Measurements from ENCODE around the gene CD82.

Gene CD82

DNA sequence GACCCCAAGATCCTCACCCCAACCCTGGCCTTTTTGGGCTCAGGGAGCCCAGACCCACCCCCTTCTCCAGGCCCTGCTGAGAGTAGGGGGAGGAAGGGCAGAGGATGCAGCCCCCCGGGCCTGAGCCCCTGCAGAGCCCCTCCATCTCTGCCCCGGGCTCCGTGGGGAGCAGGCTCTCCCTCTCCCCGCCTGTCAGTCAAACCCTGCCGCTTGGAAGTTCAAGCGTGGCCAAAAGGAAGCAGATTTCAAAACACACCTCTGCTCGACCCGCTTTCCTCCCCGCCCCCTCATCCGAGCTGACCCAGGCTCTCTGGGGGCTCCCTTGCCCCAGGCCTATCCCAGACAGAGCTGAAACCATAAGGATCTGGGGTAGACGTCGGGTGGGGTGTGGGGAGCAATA is 39.0 kb upstream of the CD82 start:
- H3K27me3 ChIP-seq (ENCODE audit: insufficient read depth, low read length), result no peaks in the 10 kb centered on the region
- H3K36me3 ChIP-seq (ENCODE audit: insufficient read depth, low read depth, low read length), result no peaks in the 10 kb centered on the region
- H3K9ac ChIP-seq (ENCODE audit: low read depth, low read length), result no peak overlapping the region
- no peaks in the 10 kb centered on the region for H3K4me1 ChIP-seq (ENCODE audit: insufficient read depth, low read length)
- H3K27ac ChIP-seq (ENCODE audit: low read length), result no peak overlapping the region
- no peak overlapping the region for H3K4me3 ChIP-seq (ENCODE audit: low read length)
- H3K9me3 ChIP-seq (ENCODE audit: insufficient read depth, low read depth, low read length), result no peaks in the 10 kb centered on the region

DNA sequence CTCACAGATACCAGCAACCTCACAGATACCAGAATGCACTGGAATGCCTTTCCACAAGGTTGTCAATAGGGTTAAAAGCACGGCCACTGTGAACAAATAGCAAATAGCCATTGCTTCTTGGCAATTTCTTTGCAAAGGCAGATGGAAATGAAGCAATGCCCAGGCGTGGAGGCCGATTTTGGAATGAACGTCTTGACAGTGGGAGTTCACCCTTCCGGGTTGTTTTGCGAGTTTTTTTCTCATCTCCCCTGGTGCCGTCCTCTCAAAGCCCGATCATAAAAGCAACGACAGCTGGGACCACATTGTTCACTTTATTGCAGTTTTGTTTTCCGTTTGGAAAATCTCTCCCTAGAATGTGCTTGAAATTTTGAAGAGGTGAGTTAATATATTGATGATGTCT is 38.0 kb upstream of the CD82 start:
- no peak overlapping the region for H3K27ac ChIP-seq (ENCODE audit: low read length)
- H3K4me3 ChIP-seq (ENCODE audit: low read length), result no peak overlapping the region
- H3K4me1 ChIP-seq (ENCODE audit: insufficient read depth, low read length), result no peaks in the 10 kb centered on the region
- no peaks in the 10 kb centered on the region for H3K9me3 ChIP-seq (ENCODE audit: insufficient read depth, low read depth, low read length)
- H3K36me3 ChIP-seq (ENCODE audit: insufficient read depth, low read depth, low read length), result no peaks in the 10 kb centered on the region
- H3K9ac ChIP-seq (ENCODE audit: low read depth, low read length), result no peak overlapping the region
- no peaks in the 10 kb centered on the region for H3K27me3 ChIP-seq (ENCODE audit: insufficient read depth, low read length)

GRCh38 chr11:44528103-44528502 is 37.4 kb upstream of the CD82 start:
- no peak overlapping the region for H3K9ac ChIP-seq (ENCODE audit: low read depth, low read length)
- no peaks in the 10 kb centered on the region for H3K36me3 ChIP-seq (ENCODE audit: insufficient read depth, low read depth, low read length)
- no peak overlapping the region for H3K27ac ChIP-seq (ENCODE audit: low read length)
- H3K4me3 ChIP-seq (ENCODE audit: low read length), result no peak overlapping the region
- H3K9me3 ChIP-seq (ENCODE audit: insufficient read depth, low read depth, low read length), result no peaks in the 10 kb centered on the region
- H3K27me3 ChIP-seq (ENCODE audit: insufficient read depth, low read length), result no peaks in the 10 kb centered on the region
- no peaks in the 10 kb centered on the region for H3K4me1 ChIP-seq (ENCODE audit: insufficient read depth, low read length)

GRCh38 chr11:44528581-44528980 is 36.9 kb upstream of the CD82 start:
- Histone ChIP-seq H3K27ac (ENCODE audit: low read length) (no peak overlapping the region), H3K4me3 (ENCODE audit: low read length) (no peak overlapping the region), H3K36me3 (ENCODE audit: insufficient read depth, low read depth, low read length) (no peaks in the 10 kb centered on the region), H3K4me1 (ENCODE audit: insufficient read depth, low read length) (no peaks in the 10 kb centered on the region), H3K9me3 (ENCODE audit: insufficient read depth, low read depth, low read length) (no peaks in the 10 kb centered on the region), H3K27me3 (ENCODE audit: insufficient read depth, low read length) (no peaks in the 10 kb centered on the region), H3K9ac (ENCODE audit: low read depth, low read length) (no peak overlapping the region)

DNA sequence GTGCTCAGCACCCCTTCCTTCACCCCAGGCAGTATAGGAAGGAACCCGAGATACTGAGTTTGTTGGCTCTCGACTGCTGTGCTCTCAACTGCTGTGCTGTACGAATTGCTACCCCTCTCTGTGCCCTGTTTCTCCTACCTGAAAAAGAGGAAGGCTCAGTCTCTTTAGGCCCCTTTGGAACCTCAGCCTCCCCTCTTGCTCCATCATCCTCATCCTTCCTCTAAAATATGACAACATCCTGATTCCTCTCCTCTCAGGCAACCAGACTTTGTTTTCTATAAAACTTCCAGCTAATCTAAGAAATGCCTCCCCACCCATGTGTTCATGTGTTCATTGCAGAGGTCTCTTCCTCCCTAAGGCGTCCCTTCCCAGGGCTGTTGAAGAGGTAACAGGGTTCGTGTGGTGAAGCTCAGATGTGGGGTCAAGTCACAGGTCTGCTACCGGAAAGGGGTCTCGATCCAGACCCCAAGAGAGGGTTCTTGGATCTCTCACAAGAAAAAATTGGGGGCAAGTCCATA is 35.5 kb upstream of the CD82 start:
- Histone ChIP-seq H3K36me3 (ENCODE audit: insufficient read depth, low read depth, low read length) (no peaks in the 10 kb centered on the region), H3K9ac (ENCODE audit: low read depth, low read length) (no peak overlapping the region), H3K4me3 (ENCODE audit: low read length) (no peak overlapping the region), H3K27me3 (ENCODE audit: insufficient read depth, low read length) (no peaks in the 10 kb centered on the region), H3K27ac (ENCODE audit: low read length) (no peak overlapping the region), H3K4me1 (ENCODE audit: insufficient read depth, low read length) (no peaks in the 10 kb centered on the region), H3K9me3 (ENCODE audit: insufficient read depth, low read depth, low read length) (no peaks in the 10 kb centered on the region)

- Histone ChIP-seq H3K4me3 (ENCODE audit: low read length) (no peak overlapping the region), H3K27ac (ENCODE audit: low read length) (no peak overlapping the region), H3K36me3 (ENCODE audit: insufficient read depth, low read depth, low read length) (no peaks in the 10 kb centered on the region), H3K9me3 (ENCODE audit: insufficient read depth, low read depth, low read length) (no peaks in the 10 kb centered on the region), H3K4me1 (ENCODE audit: insufficient read depth, low read length) (no peaks in the 10 kb centered on the region), H3K9ac (ENCODE audit: low read depth, low read length) (no peak overlapping the region), H3K27me3 (ENCODE audit: insufficient read depth, low read length) (no peaks in the 10 kb centered on the region)
Measured at GRCh38 chr11:44530413-44531115, 34.9 kb upstream of the CD82 start.

DNA sequence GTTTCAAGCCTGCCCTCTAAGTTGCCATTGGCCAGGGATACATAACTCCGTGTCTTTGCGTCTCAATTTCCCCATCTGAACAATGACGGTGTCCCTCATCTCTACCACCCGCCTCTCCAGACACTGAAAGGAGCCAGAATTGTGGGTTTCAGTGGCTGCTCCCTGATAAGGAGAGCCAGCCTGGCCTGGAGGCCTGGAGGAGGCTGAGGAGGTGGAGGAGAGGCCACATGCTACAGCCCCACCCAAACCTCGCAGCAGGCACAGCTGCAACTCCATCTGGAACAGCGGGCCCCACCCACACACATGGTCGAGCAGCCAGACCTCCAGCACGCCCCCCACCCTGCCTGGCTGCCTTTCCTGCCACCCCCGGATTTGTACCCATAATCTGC is 34.4 kb upstream of the CD82 start:
- no peak overlapping the region for H3K27ac ChIP-seq (ENCODE audit: low read length)
- no peak overlapping the region for H3K4me3 ChIP-seq (ENCODE audit: low read length)
- no peak overlapping the region for H3K9ac ChIP-seq (ENCODE audit: low read depth, low read length)
- H3K27me3 ChIP-seq (ENCODE audit: insufficient read depth, low read length), result no peaks in the 10 kb centered on the region
- H3K4me1 ChIP-seq (ENCODE audit: insufficient read depth, low read length), result no peaks in the 10 kb centered on the region
- no peaks in the 10 kb centered on the region for H3K36me3 ChIP-seq (ENCODE audit: insufficient read depth, low read depth, low read length)
- H3K9me3 ChIP-seq (ENCODE audit: insufficient read depth, low read depth, low read length), result no peaks in the 10 kb centered on the region

DNA sequence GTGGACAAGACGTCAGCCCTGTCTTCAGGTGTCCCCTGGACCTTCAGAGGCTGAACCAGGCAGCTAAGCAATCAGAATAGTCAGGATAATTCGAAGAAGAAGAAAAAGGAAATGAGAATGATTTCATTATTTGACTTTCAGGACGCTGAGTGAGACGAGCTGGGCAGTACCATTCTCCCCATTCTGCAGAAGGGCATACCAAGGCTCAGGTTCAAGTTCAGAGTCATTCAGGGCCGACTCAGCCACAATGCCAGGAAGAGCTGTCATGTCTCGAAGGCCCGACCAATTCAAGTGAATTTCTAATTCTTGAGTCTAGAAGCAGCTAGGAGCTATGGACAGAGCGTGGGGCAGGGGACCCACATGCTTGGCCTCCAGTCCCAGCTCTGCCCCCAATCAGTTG is 33.8 kb upstream of the CD82 start:
- H3K36me3 ChIP-seq (ENCODE audit: insufficient read depth, low read depth, low read length), result no peaks in the 10 kb centered on the region
- H3K27ac ChIP-seq (ENCODE audit: low read length), result no peak overlapping the region
- no peaks in the 10 kb centered on the region for H3K4me1 ChIP-seq (ENCODE audit: insufficient read depth, low read length)
- H3K4me3 ChIP-seq (ENCODE audit: low read length), result no peak overlapping the region
- no peaks in the 10 kb centered on the region for H3K27me3 ChIP-seq (ENCODE audit: insufficient read depth, low read length)
- H3K9me3 ChIP-seq (ENCODE audit: insufficient read depth, low read depth, low read length), result no peaks in the 10 kb centered on the region
- no peak overlapping the region for H3K9ac ChIP-seq (ENCODE audit: low read depth, low read length)

DNA sequence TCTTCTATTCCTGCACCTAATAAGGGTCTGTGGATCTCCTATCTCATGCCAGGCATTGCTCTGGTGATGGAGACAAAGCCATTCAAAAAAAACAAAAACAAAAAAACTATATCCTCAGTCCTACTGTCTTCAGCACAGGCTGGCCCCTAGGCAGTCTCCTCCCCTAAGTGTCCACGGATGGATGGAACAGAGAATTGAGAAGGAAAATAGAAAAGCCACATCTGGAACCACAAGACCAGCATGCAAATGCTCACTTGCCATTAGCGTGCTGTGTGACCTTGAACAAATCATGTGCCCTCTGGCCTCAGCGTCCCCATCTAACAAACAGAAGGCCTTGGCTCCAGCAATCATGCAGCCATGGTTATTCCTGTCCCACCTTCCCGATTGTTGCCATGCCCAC is 32.7 kb upstream of the CD82 start:
- Histone ChIP-seq H3K9ac (ENCODE audit: low read depth, low read length) (no peak overlapping the region), H3K27ac (ENCODE audit: low read length) (no peak overlapping the region), H3K36me3 (ENCODE audit: insufficient read depth, low read depth, low read length) (no peaks in the 10 kb centered on the region), H3K27me3 (ENCODE audit: insufficient read depth, low read length) (peaks cover 4% of the 10 kb centered on the region), H3K9me3 (ENCODE audit: insufficient read depth, low read depth, low read length) (no peaks in the 10 kb centered on the region), H3K4me1 (ENCODE audit: insufficient read depth, low read length) (no peaks in the 10 kb centered on the region), H3K4me3 (ENCODE audit: low read length) (no peak overlapping the region)

DNA sequence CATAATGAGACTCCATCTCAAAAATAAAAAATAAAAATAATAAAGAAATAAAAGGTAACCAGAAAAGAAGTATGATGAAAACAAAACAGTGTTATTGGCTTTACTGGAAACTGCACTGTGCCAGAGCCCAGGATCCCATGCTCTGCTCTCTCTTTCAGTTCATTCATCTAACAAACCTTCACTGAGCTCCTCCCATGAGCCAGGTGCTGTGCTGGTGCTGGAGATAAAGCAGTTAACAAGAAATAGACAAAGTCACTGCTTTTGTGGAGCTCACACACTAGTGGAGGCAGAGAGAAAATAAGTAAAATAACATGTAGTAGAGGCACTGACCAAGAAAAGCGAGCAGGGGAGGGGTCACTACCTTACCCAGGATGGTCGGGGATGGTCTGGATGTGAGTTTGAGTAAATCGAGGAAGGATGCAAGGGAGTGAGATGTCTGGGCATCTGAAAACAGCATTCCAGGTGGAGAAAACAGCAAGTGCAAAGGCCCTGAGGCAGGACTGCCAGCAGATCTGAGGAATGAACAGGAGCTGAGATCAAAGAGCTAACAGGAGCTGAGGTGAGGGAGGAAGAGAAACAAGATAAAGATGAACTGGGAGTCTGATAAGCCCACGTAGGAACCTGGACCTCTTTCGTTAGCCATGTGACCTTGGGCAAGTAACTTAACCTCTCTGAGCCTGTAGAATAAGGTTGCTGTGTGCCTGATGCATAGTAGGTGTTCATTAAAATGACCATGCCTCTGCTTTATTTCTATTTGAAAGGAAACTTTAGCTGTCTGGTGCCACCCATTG is 31.3 kb upstream of the CD82 start:
- Histone ChIP-seq H3K4me1 (ENCODE audit: insufficient read depth, low read length) (no peaks in the 10 kb centered on the region), H3K27ac (ENCODE audit: low read length) (no peak overlapping the region), H3K9me3 (ENCODE audit: insufficient read depth, low read depth, low read length) (no peaks in the 10 kb centered on the region), H3K36me3 (ENCODE audit: insufficient read depth, low read depth, low read length) (no peaks in the 10 kb centered on the region), H3K27me3 (ENCODE audit: insufficient read depth, low read length) (peaks cover 9% of the 10 kb centered on the region), H3K4me3 (ENCODE audit: low read length) (no peak overlapping the region), H3K9ac (ENCODE audit: low read depth, low read length) (no peak overlapping the region)

GRCh38 chr11:44535191-44535980 is 30.1 kb upstream of the CD82 start:
- no peak overlapping the region for H3K9ac ChIP-seq (ENCODE audit: low read depth, low read length)
- no peaks in the 10 kb centered on the region for H3K36me3 ChIP-seq (ENCODE audit: insufficient read depth, low read depth, low read length)
- H3K4me1 ChIP-seq (ENCODE audit: insufficient read depth, low read length), result peaks cover 8% of the 10 kb centered on the region; the same call in 1 of the 2 replicates
- no peak overlapping the region for H3K4me3 ChIP-seq (ENCODE audit: low read length)
- H3K27me3 ChIP-seq (ENCODE audit: insufficient read depth, low read length), result peaks cover 9% of the 10 kb centered on the region
- H3K27ac ChIP-seq (ENCODE audit: low read length), result no peak overlapping the region
- H3K9me3 ChIP-seq (ENCODE audit: insufficient read depth, low read depth, low read length), result no peaks in the 10 kb centered on the region
